ENCODE results near the gene ZNF142.

The ZNF142 gene

DNA sequence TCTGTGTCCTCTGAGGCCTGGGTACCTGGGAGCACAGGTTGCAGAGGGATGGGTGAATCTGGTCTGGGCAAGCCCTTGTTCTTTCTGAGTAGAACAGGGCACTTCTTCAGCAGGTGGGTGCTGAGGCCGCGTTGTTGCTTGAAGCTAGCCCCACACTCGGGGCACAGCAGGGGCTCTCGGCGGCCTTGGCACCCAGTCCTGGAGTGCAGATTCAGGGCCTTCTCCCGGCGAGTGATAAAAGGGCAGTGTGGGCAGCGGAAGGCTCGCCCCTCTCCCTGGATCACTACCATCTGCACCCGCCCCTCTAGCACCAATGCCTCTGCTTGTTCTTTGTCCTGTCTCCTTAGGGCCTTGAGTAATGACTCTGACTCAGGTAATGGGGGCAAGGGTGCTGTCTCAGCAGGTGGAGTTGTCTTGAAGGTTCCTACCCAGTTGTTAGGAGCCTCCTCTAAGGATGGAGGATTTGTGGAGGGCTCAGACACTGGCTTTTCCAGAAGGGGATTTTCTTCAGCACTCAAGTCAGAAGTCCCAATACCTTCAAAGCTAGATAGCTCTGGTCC is 15.6 kb downstream of the ZNF142 start:
- Histone ChIP-seq H3K9ac (ENCODE audit: low read length) (no peak overlapping the region), H3K18ac (ENCODE audit: low read length) (no peak overlapping the region), H2AK5ac (ENCODE audit: low read length) (no peak overlapping the region), H3K27me3 (ENCODE audit: insufficient read depth, low read length) (no peaks in the 10 kb centered on the region), H3K23ac (ENCODE audit: low read length) (no peak overlapping the region), H4K12ac (ENCODE audit: low read depth, low read length) (no peak overlapping the region), H3K9me3 (ENCODE audit: insufficient read depth, low read depth, low read length) (peaks cover 4% of the 10 kb centered on the region), H2BK5ac (ENCODE audit: low read depth, low read length, poor library complexity) (no peak overlapping the region), H3K14ac (ENCODE audit: low read length) (no peak overlapping the region), H3K79me2 (ENCODE audit: control insufficient read depth, insufficient read depth, low read length, poor library complexity) (no peaks in the 10 kb centered on the region), H3K4me1 (ENCODE audit: control insufficient read depth in 1 of 2, insufficient read depth in 2 of 2, low read length in 2 of 2) (no peaks in the 10 kb centered on the region), H3K4ac (ENCODE audit: low read depth, low read length) (no peak overlapping the region), H3K36me3 (ENCODE audit: control insufficient read depth in 1 of 2, insufficient read depth in 2 of 2, low read length in 2 of 2) (peaks cover 60 to 71% of the 10 kb centered on the region in 2 experiments), H2BK12ac (ENCODE audit: low read length) (no peak overlapping the region), H4K91ac (ENCODE audit: low read depth, low read length) (no peak overlapping the region), H3K79me1 (ENCODE audit: low read length) (no peaks in the 10 kb centered on the region), H2AFZ (ENCODE audit: insufficient read depth, low read length, poor library complexity) (no peak overlapping the region), H4K8ac (ENCODE audit: low read depth, low read length) (no peak overlapping the region), H3K4me3 (ENCODE audit: low read depth, low read length) (no peak overlapping the region), H3K27ac (ENCODE audit: low read depth, low read length) (no peak overlapping the region), H2BK120ac (ENCODE audit: insufficient read depth, low read length, poor library complexity) (no peak overlapping the region), H3K4me2 (ENCODE audit: low read length) (no peak overlapping the region)
- DNase-seq: peak in 1 of 2 donors; percentile 17
- no CpG with 5 or more reads among the region's 10 CpGs for WGBS (ENCODE audit: extremely low coverage, insufficient coverage, insufficient read length)

DNA sequence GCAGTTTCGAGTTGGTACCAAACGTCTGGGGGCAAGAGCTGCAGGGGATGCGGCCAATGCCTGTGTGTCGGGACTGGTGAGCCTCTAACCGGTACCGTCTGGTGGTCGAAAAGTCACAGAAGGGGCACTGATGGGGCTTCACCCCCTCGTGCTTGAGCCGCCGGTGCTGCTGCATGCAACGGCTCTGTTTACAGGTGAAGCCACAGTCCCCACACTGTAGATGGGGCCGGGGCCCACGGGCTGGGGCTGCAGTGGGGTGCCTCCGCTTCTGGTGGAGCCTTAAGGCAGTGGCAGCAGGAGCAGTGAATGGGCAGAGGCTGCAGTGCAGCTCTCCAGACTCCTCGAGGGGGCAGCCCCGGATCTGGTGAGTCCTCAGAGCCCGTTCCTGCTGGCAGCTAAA is 16.6 kb downstream of the ZNF142 start:
- H4K12ac ChIP-seq (ENCODE audit: low read depth, low read length): no peak overlapping the region
- no peak overlapping the region for H4K8ac ChIP-seq (ENCODE audit: low read depth, low read length)
- no peak overlapping the region for H4K91ac ChIP-seq (ENCODE audit: low read depth, low read length)
- no peak overlapping the region for H3K4me2 ChIP-seq (ENCODE audit: low read length)
- H2AFZ ChIP-seq (ENCODE audit: insufficient read depth, low read length, poor library complexity): no peak overlapping the region
- no peak overlapping the region for H3K23ac ChIP-seq (ENCODE audit: low read length)
- H3K79me1 ChIP-seq (ENCODE audit: low read length): no peaks in the 10 kb centered on the region
- no peaks in the 10 kb centered on the region for H3K79me2 ChIP-seq (ENCODE audit: control insufficient read depth, insufficient read depth, low read length, poor library complexity)
- H2BK12ac ChIP-seq (ENCODE audit: low read length): no peak overlapping the region
- H3K27me3 ChIP-seq (ENCODE audit: insufficient read depth, low read length): no peaks in the 10 kb centered on the region
- no CpG with 5 or more reads among the region's 17 CpGs for WGBS (ENCODE audit: extremely low coverage, insufficient coverage, insufficient read length)
- H3K14ac ChIP-seq (ENCODE audit: low read length): no peak overlapping the region
- H3K9me3 ChIP-seq (ENCODE audit: insufficient read depth, low read depth, low read length): peaks cover 4% of the 10 kb centered on the region
- H2BK5ac ChIP-seq (ENCODE audit: low read depth, low read length, poor library complexity): no peak overlapping the region
- no peak overlapping the region for H2AK5ac ChIP-seq (ENCODE audit: low read length)
- DNase-seq: no peak
- H3K18ac ChIP-seq (ENCODE audit: low read length): no peak overlapping the region
- no peak overlapping the region for H3K9ac ChIP-seq (ENCODE audit: low read length)
- peaks cover 60 to 72% of the 10 kb centered on the region in 2 experiments for H3K36me3 ChIP-seq (ENCODE audit: control insufficient read depth in 1 of 2, insufficient read depth in 2 of 2, low read length in 2 of 2)
- H3K4me3 ChIP-seq (ENCODE audit: low read depth, low read length): no peak overlapping the region
- no peak overlapping the region for H3K4ac ChIP-seq (ENCODE audit: low read depth, low read length)
- H2BK120ac ChIP-seq (ENCODE audit: insufficient read depth, low read length, poor library complexity): no peak overlapping the region
- no peak overlapping the region for H3K27ac ChIP-seq (ENCODE audit: low read depth, low read length)
- H3K4me1 ChIP-seq (ENCODE audit: control insufficient read depth in 1 of 2, insufficient read depth in 2 of 2, low read length in 2 of 2): no peaks in the 10 kb centered on the region

DNA sequence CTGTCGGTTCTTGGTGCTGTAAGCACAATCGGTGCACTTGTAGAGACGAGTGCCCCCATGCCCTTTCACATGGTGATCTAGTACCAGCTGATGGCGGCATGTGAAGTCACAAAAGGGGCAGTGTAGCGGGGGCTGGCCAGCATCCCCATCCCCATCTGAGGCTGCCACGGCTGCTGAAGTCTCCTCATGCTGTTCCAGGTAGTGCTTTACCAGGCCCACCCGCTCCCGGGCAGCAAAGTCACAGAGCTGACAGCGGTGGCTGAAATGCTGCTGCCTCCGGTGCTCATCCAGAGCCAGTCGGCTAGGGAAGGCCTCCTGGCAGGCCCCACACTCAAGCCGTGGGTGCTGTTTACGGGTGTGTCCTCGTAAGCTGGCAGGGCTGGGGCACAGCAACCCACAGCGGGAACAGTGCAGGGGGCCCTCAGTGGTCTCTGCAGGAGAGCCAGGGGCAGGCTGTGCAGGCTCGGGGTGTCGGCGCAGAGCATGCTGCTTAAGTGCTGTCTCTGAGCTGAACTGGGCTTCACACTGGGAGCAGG is 17.2 kb downstream of the ZNF142 start:
- Histone ChIP-seq H3K79me2 (ENCODE audit: control insufficient read depth, insufficient read depth, low read length, poor library complexity) (no peaks in the 10 kb centered on the region), H3K4me2 (ENCODE audit: low read length) (no peak overlapping the region), H2AK5ac (ENCODE audit: low read length) (no peak overlapping the region), H3K79me1 (ENCODE audit: low read length) (no peaks in the 10 kb centered on the region), H3K23ac (ENCODE audit: low read length) (no peak overlapping the region), H3K27ac (ENCODE audit: low read depth, low read length) (no peak overlapping the region), H4K8ac (ENCODE audit: low read depth, low read length) (no peak overlapping the region), H3K4me3 (ENCODE audit: low read depth, low read length) (no peak overlapping the region), H3K14ac (ENCODE audit: low read length) (no peak overlapping the region), H3K9me3 (ENCODE audit: insufficient read depth, low read depth, low read length) (peaks cover 4% of the 10 kb centered on the region), H3K36me3 (ENCODE audit: control insufficient read depth in 1 of 2, insufficient read depth in 2 of 2, low read length in 2 of 2) (peaks cover 58 to 72% of the 10 kb centered on the region in 2 experiments), H4K12ac (ENCODE audit: low read depth, low read length) (no peak overlapping the region), H2BK120ac (ENCODE audit: insufficient read depth, low read length, poor library complexity) (no peak overlapping the region), H3K18ac (ENCODE audit: low read length) (no peak overlapping the region), H3K27me3 (ENCODE audit: insufficient read depth, low read length) (no peaks in the 10 kb centered on the region), H2AFZ (ENCODE audit: insufficient read depth, low read length, poor library complexity) (no peak overlapping the region), H3K4me1 (ENCODE audit: control insufficient read depth in 1 of 2, insufficient read depth in 2 of 2, low read length in 2 of 2) (no peaks in the 10 kb centered on the region), H2BK5ac (ENCODE audit: low read depth, low read length, poor library complexity) (no peak overlapping the region), H3K4ac (ENCODE audit: low read depth, low read length) (no peak overlapping the region), H2BK12ac (ENCODE audit: low read length) (no peak overlapping the region), H3K9ac (ENCODE audit: low read length) (no peak overlapping the region), H4K91ac (ENCODE audit: low read depth, low read length) (no peak overlapping the region)
- DNase-seq: no peak
- WGBS (ENCODE audit: extremely low coverage, insufficient coverage, insufficient read length): no CpG with 5 or more reads among the region's 18 CpGs

DNA sequence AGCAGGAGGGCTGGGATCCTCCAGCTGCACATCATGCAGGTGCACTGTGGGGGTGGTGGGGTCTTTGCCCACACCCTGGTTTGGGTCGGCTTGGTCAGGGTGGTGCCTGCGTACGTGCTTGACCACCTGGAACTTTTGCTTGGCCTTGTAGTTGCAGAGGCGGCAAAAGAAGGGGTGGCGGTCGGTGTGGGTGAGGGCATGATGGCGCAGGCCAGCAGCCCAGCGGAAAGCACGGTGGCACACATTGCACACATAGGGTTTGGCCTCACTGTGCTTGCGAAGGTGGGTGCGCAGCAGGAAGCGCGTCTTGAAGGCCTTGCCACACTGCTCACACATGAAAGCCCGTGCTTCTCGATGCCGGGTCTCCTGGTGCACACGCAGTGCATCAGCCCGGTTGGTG is 21.1 kb downstream of the ZNF142 start:
- no peak overlapping the region for H4K12ac ChIP-seq (ENCODE audit: low read depth, low read length)
- H3K14ac ChIP-seq (ENCODE audit: low read length): no peak overlapping the region
- H3K23ac ChIP-seq (ENCODE audit: low read length): no peak overlapping the region
- no peaks in the 10 kb centered on the region for H3K79me1 ChIP-seq (ENCODE audit: low read length)
- no peaks in the 10 kb centered on the region for H3K9me3 ChIP-seq (ENCODE audit: insufficient read depth, low read depth, low read length)
- no peak overlapping the region for H3K4ac ChIP-seq (ENCODE audit: low read depth, low read length)
- H4K91ac ChIP-seq (ENCODE audit: low read depth, low read length): no peak overlapping the region
- H2BK120ac ChIP-seq (ENCODE audit: insufficient read depth, low read length, poor library complexity): no peak overlapping the region
- H3K79me2 ChIP-seq (ENCODE audit: control insufficient read depth, insufficient read depth, low read length, poor library complexity): no peaks in the 10 kb centered on the region
- no CpG with 5 or more reads among the region's 18 CpGs for WGBS (ENCODE audit: extremely low coverage, insufficient coverage, insufficient read length)
- no peak overlapping the region for H2AFZ ChIP-seq (ENCODE audit: insufficient read depth, low read length, poor library complexity)
- H2BK12ac ChIP-seq (ENCODE audit: low read length): no peak overlapping the region
- peaks cover 47 to 72% of the 10 kb centered on the region in 2 experiments for H3K36me3 ChIP-seq (ENCODE audit: control insufficient read depth in 1 of 2, insufficient read depth in 2 of 2, low read length in 2 of 2)
- H3K18ac ChIP-seq (ENCODE audit: low read length): no peak overlapping the region
- no peak overlapping the region for H4K8ac ChIP-seq (ENCODE audit: low read depth, low read length)
- H2BK5ac ChIP-seq (ENCODE audit: low read depth, low read length, poor library complexity): no peak overlapping the region
- H3K27me3 ChIP-seq (ENCODE audit: insufficient read depth, low read length): no peaks in the 10 kb centered on the region
- no peak overlapping the region for H3K27ac ChIP-seq (ENCODE audit: low read depth, low read length)
- no peak overlapping the region for H2AK5ac ChIP-seq (ENCODE audit: low read length)
- no peaks in the 10 kb centered on the region for H3K4me1 ChIP-seq (ENCODE audit: control insufficient read depth in 1 of 2, insufficient read depth in 2 of 2, low read length in 2 of 2)
- no peak overlapping the region for H3K9ac ChIP-seq (ENCODE audit: low read length)
- peak overlapping the region; percentile 27 for H3K4me3 ChIP-seq (ENCODE audit: low read depth, low read length)
- no peak overlapping the region for H3K4me2 ChIP-seq (ENCODE audit: low read length)
- DNase-seq: no peak
